HCT116 (cell line): Measurements from ENCODE around the gene KCNIP4.

ENCODE experiments used
- ATF3 ChIP-seq: IDR thresholded peaks from 2 replicates; pipeline ENCODE4 v1.6.1; 2012
- SP1 ChIP-seq: IDR thresholded peaks from 2 replicates; pipeline ENCODE4 v1.6.1; 2012; ENCODE audit warnings: low read depth
- ZNF274 ChIP-seq: fragments of 200-500 bp; sonication (Bioruptor generic); IDR thresholded peaks from 2 replicates; pipeline ENCODE4 v1.6.1; 2014; ENCODE audit warnings: mild to moderate bottlenecking, low read depth, low read length, inconsistent platforms
- TF ChIP-seq, protein P1 (sequence below), 3 experiments: fragments of 200-600 bp in 1 of 3; sonication (generic) in 1 of 3; IDR thresholded peaks in 2 of 3; conservative IDR thresholded peaks in 1 of 3; 2 replicates each; pipeline ENCODE4 v1.5.1; 2012 to 2017; ENCODE audit warnings: low read depth in 2 of 3, low read length in 2 of 3, antibody characterized with exemption in 1 of 3, borderline replicate concordance in 1 of 3, control low read depth in 1 of 3, mild to moderate bottlenecking in 1 of 3, mixed read lengths in 1 of 3, mixed run types in 1 of 3, moderate library complexity in 1 of 3; ENCODE audit not compliant: insufficient read depth in 1 of 3
- TF ChIP-seq, protein P2 (sequence below): IDR thresholded peaks from 2 replicates; pipeline ENCODE4 v1.6.1; 2012

- TF ChIP-seq, protein P1, sequence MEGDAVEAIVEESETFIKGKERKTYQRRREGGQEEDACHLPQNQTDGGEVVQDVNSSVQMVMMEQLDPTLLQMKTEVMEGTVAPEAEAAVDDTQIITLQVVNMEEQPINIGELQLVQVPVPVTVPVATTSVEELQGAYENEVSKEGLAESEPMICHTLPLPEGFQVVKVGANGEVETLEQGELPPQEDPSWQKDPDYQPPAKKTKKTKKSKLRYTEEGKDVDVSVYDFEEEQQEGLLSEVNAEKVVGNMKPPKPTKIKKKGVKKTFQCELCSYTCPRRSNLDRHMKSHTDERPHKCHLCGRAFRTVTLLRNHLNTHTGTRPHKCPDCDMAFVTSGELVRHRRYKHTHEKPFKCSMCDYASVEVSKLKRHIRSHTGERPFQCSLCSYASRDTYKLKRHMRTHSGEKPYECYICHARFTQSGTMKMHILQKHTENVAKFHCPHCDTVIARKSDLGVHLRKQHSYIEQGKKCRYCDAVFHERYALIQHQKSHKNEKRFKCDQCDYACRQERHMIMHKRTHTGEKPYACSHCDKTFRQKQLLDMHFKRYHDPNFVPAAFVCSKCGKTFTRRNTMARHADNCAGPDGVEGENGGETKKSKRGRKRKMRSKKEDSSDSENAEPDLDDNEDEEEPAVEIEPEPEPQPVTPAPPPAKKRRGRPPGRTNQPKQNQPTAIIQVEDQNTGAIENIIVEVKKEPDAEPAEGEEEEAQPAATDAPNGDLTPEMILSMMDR (IDR thresholded peaks at IDR 0.05 in 2 of 3, conservative IDR thresholded peaks at IDR 0.05 in 1 of 3; ENCODE audit: borderline replicate concordance in 1 of 3, insufficient read depth in 1 of 3, low read depth in 2 of 3, low read length in 2 of 3): no peak
- no peak for TF ChIP-seq SP1
- no peak for TF ChIP-seq ZNF274
- no peak for TF ChIP-seq ATF3
- TF ChIP-seq, protein P2, sequence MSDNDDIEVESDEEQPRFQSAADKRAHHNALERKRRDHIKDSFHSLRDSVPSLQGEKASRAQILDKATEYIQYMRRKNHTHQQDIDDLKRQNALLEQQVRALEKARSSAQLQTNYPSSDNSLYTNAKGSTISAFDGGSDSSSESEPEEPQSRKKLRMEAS: no peak
These were observed 71.9 kb downstream of the KCNIP4 start for GRCh38 chr4:21876711-21877110.
